Smooth muscle cell (in vitro differentiated cells): ENCODE data around the gene TEDC2. TPM values are rescaled to one million over a fixed set of nuclear protein-coding genes. Genes with fewer than 3 reads are reported as not detected.

Experiments
- DNase-seq: peaks from one replicate; lab custom pipeline; 2025; ENCODE audit not compliant: unreplicated experiment; lab: John Stamatoyannopoulos, UW
- H2AFZ ChIP-seq: fragments of 200-600 bp; sonication (generic); 2 replicates; pipeline ENCODE4 v1.6.0; 2016; ENCODE audit warnings: antibody characterized with exemption, low read depth, mild to moderate bottlenecking
- H3F3A ChIP-seq: fragments of 200-600 bp; sonication (generic); 2 replicates; pipeline ENCODE4 v1.6.0; 2017; ENCODE audit warnings: antibody characterized with exemption, low read depth
- H3K27ac ChIP-seq: fragments of 200-600 bp; sonication (generic); 2 replicates; pipeline ENCODE4 v1.5.1; 2016; ENCODE audit warnings: low read depth, mild to moderate bottlenecking
- H3K27me3 ChIP-seq: fragments of 200-600 bp; sonication (generic); 2 replicates; pipeline ENCODE4 v1.6.1; 2016; ENCODE audit warnings: low read depth, mild to moderate bottlenecking
- H3K36me3 ChIP-seq: fragments of 200-600 bp; sonication (generic); 2 replicates; pipeline ENCODE4 v1.5.1; 2016; ENCODE audit warnings: low read depth
- H3K4me1 ChIP-seq: fragments of 200-600 bp; sonication (generic); 2 replicates; pipeline ENCODE4 v1.5.1; 2016; ENCODE audit warnings: low read depth
- H3K4me2 ChIP-seq: fragments of 200-600 bp; sonication (generic); 2 replicates; pipeline ENCODE4 v1.6.0; 2016; ENCODE audit warnings: mild to moderate bottlenecking
- H3K4me3 ChIP-seq: fragments of 200-600 bp; sonication (generic); 2 replicates; pipeline ENCODE4 v1.5.1; 2016; ENCODE audit warnings: mild to moderate bottlenecking
- H3K79me2 ChIP-seq: fragments of 200-600 bp; sonication (generic); 2 replicates; pipeline ENCODE4 v1.6.0; 2016; ENCODE audit warnings: low read depth, mild to moderate bottlenecking
- H3K9ac ChIP-seq: fragments of 200-600 bp; sonication (generic); 2 replicates; pipeline ENCODE4 v1.6.0; 2016; ENCODE audit warnings: low read depth
- H3K9me3 ChIP-seq: fragments of 200-600 bp; sonication (generic); replicated peaks from 2 replicates; pipeline ENCODE4 v1.5.1; 2016; ENCODE audit warnings: low read depth
- H4K20me1 ChIP-seq: fragments of 200-600 bp; sonication (generic); 2 replicates; pipeline ENCODE4 v1.6.0; 2016; ENCODE audit warnings: low read depth
- WGBS: methylation state at CpG from one replicate; pipeline ENCODE4 v1.1.7; 2016; ENCODE audit warnings: low lambda C conversion rate; 5-methylcytosine and 5-hydroxymethylcytosine counted together
- polyA plus RNA-seq: library from polyadenylated mRNA; unstranded; fragments of >200 nt; fragmentation: Nextera tagmentation; extraction: Ambion mirVana; gene quantifications from 2 replicates; pipeline ENCODE4 v1.2.1, GENCODE V29; 2016
- total RNA-seq: library from RNA; depleted of rRNA; stranded (reverse); fragments of >200 nt; gene quantifications from 2 replicates; pipeline ENCODE4 v1.2.3, GENCODE V29; 2014
- TF ChIP-seq, protein P1 (sequence below): fragments of 200-600 bp; sonication (generic); IDR thresholded peaks from 2 replicates; pipeline ENCODE4 v1.5.1; 2017; ENCODE audit warnings: borderline replicate concordance, mild to moderate bottlenecking, antibody characterized with exemption; ENCODE audit not compliant: insufficient read depth, poor library complexity, severe bottlenecking

Gene TEDC2
- total and polyA plus RNA-seq, 2 experiments from 2014 or later, result 8.0 to 13.3 TPM

DNA sequence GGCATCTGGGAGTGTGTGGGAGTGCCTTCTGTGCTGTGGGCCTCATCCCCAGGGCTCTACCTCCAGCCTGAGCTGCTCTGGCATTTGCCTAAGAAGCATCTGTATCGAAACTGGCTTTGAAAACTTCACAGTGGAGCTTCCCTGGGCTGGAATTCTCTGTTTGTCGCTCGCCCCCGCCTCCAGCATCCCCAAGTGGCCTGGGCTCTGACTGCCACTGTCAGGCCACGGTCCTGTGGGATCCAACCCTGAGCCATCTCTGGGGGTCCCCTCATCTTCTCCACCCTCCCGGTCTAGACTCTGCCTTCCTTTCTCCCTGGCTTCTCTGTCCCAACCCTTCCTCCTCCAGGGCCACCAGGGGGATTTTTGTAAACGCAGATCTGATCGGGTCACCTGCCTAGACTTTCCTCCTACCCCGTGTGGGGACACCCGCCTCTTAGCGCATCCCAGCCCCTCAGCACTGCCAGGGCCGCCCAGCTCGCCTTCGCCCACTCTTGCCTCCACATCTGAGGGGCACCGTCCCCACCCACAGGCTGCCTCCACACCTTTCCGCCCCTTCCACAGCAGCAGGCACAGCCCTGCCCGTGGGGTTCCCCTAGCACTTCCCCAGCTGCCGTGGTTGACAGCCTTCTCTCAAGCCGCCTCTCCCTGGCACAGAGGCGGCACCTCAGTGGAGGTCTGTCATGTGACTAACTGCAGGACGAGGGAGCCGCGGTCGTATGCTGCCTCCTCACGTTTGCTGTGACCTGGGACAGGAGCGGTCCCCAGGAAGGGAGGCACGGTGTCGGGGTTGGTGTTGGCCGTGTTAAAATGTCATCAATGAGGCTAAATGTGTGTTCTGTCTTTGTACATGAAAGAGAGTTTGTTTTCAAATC, 27.0 kb downstream of the TEDC2 start:
- Histone ChIP-seq H3K27me3 (no peaks in the 10 kb centered on the region), H3K27ac (no peak overlapping the region), H2AFZ (no peak overlapping the region), H3F3A (no peaks in the 10 kb centered on the region), H3K9me3 (no peaks in the 10 kb centered on the region), H3K4me1 (no peaks in the 10 kb centered on the region), H3K9ac (no peak overlapping the region), H3K79me2 (no peaks in the 10 kb centered on the region), H4K20me1 (peaks cover 61% of the 10 kb centered on the region), H3K36me3 (no peaks in the 10 kb centered on the region), H3K4me3 (no peak overlapping the region), H3K4me2 (no peak overlapping the region)
- WGBS, result 87% methylated on average over 29 of the region's 29 CpGs
- TF ChIP-seq, protein P1, sequence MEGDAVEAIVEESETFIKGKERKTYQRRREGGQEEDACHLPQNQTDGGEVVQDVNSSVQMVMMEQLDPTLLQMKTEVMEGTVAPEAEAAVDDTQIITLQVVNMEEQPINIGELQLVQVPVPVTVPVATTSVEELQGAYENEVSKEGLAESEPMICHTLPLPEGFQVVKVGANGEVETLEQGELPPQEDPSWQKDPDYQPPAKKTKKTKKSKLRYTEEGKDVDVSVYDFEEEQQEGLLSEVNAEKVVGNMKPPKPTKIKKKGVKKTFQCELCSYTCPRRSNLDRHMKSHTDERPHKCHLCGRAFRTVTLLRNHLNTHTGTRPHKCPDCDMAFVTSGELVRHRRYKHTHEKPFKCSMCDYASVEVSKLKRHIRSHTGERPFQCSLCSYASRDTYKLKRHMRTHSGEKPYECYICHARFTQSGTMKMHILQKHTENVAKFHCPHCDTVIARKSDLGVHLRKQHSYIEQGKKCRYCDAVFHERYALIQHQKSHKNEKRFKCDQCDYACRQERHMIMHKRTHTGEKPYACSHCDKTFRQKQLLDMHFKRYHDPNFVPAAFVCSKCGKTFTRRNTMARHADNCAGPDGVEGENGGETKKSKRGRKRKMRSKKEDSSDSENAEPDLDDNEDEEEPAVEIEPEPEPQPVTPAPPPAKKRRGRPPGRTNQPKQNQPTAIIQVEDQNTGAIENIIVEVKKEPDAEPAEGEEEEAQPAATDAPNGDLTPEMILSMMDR, result no peak
- DNase-seq, result no peak

- Histone ChIP-seq H3K4me3 (no peak overlapping the region), H3K4me2 (no peak overlapping the region), H3K9me3 (no peaks in the 10 kb centered on the region), H3K36me3 (no peaks in the 10 kb centered on the region), H4K20me1 (peaks cover 55% of the 10 kb centered on the region), H3K27ac (no peak overlapping the region), H3F3A (no peaks in the 10 kb centered on the region), H2AFZ (no peak overlapping the region), H3K4me1 (no peaks in the 10 kb centered on the region), H3K27me3 (no peaks in the 10 kb centered on the region), H3K79me2 (no peaks in the 10 kb centered on the region), H3K9ac (no peak overlapping the region)
- 86% methylated on average over 8 of the region's 8 CpGs for WGBS
- no peak for DNase-seq
- TF ChIP-seq, protein P1, result no peak
Observed at GRCh38 chr16:2487517-2487842, 27.6 kb downstream of the TEDC2 start.

DNA sequence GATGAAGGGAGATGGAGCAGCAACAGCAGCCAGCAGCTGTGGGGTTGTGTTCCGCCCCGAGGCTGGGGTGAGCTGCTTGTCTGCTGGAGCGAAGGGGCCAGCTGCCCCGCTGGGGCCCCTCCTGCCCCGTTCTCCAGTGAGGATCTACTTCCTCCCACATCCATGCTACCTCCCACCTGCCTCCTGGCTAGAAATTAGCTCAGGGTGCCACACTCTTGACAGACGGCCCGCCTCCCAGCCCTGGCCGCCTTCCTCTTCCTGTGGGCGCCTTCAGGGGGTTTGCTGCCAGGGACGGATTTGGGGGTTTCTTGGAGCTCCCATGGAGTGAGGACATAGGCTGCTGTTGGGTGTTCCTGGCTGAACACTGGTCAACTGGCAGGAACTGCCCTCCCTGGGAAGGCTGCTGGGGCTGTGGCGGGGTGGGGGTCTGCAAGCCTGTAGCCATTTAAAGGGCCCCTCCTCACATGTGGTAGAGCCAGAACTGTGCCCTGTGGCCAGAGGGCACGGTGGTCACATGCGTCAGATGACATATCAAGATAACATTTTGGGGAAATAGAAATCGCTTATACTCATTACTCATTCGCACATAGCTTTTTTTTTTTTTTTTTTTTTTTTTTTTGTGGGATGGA, 28.1 kb downstream of the TEDC2 start:
- no peak overlapping the region for H2AFZ ChIP-seq
- no peaks in the 10 kb centered on the region for H3F3A ChIP-seq
- H3K27ac ChIP-seq, result no peak overlapping the region
- H3K9ac ChIP-seq, result no peak overlapping the region
- H3K4me3 ChIP-seq, result no peak overlapping the region
- no peak for DNase-seq
- TF ChIP-seq, protein P1, result no peak
- H3K4me1 ChIP-seq, result no peaks in the 10 kb centered on the region
- no peaks in the 10 kb centered on the region for H3K36me3 ChIP-seq
- no peaks in the 10 kb centered on the region for H3K27me3 ChIP-seq
- no peaks in the 10 kb centered on the region for H3K79me2 ChIP-seq
- H4K20me1 ChIP-seq, result peaks cover 49% of the 10 kb centered on the region
- H3K9me3 ChIP-seq, result no peaks in the 10 kb centered on the region
- no peak overlapping the region for H3K4me2 ChIP-seq
- 86% methylated on average over 14 of the region's 15 CpGs for WGBS
